ENCODE results near the gene ZNF578. TPM values are rescaled to one million over a fixed set of nuclear protein-coding genes. Genes with fewer than 3 reads are reported as not detected.

ZNF578 gene
- total and polyA plus RNA-seq, 2 donors (not counting 1 experiment from before 2014, with no cell fraction given) = 0.81 to 3.7 TPM

- Histone ChIP-seq H2AFZ (ENCODE audit: insufficient read depth, low read depth, low read length, poor library complexity, severe bottlenecking) (no peak overlapping the region), H3K36me3 (replicated peaks in 1 of 2; ENCODE audit: control extremely low read depth in 1 of 2, control insufficient read depth in 1 of 2, extremely low read depth in 1 of 2, insufficient read depth in 2 of 2, low read length in 1 of 2) (no peaks in the 10 kb centered on the region), H3K9ac (ENCODE audit: low read length) (no peak overlapping the region), H3K9me3 (ENCODE audit: control extremely low read depth in 1 of 3, control insufficient read depth in 2 of 3, insufficient read depth in 1 of 3, low read length in 2 of 3) (peaks cover 18 to 93% (median 50%) of the 10 kb centered on the region in 3 donors), H3K4me3 (ENCODE audit: control extremely low read depth in 1 of 5, extremely low read depth in 1 of 5, insufficient read depth in 1 of 5, low read depth in 2 of 5, low read length in 4 of 5) (no peak overlapping the region), H3K79me2 (ENCODE audit: control insufficient read depth, insufficient read depth, low read length) (no peaks in the 10 kb centered on the region), H3K27me3 (replicated peaks in 1 of 4; ENCODE audit: control extremely low read depth in 1 of 4, control insufficient read depth in 3 of 4, insufficient read depth in 4 of 4, low read length in 3 of 4) (no peaks in the 10 kb centered on the region), H3K4me2 (replicated peaks; ENCODE audit: low read depth, low read length, poor library complexity, severe bottlenecking) (no peak overlapping the region), H4K20me1 (ENCODE audit: control insufficient read depth, insufficient read depth, low read length, poor library complexity, severe bottlenecking) (no peaks in the 10 kb centered on the region), H3K4me1 (ENCODE audit: control insufficient read depth in 2 of 2, insufficient read depth in 2 of 2, low read length in 2 of 2) (no peaks in the 10 kb centered on the region), H3K27ac (ENCODE audit: low read length in 2 of 2) (no peak overlapping the region)
- ChIA-PET CTCF (no interaction called here), POLR2A (no interaction called here)
- no peak overlapping the region for H3K4me3 Mint-ChIP-seq
- no peaks in the 10 kb centered on the region for H3K4me1 Mint-ChIP-seq
- H3K27ac Mint-ChIP-seq = no peak overlapping the region
- peaks cover 29% of the 10 kb centered on the region for H3K9me3 Mint-ChIP-seq (ENCODE audit: insufficient read depth)
- DNase-seq = no peak
- intact Hi-C loops (cut with micrococcal nuclease) = no loop called here
- no peaks in the 10 kb centered on the region for H3K27me3 Mint-ChIP-seq
- no peak for ATAC-seq (ENCODE audit: low read depth)
- TF ChIP-seq, protein P1, sequence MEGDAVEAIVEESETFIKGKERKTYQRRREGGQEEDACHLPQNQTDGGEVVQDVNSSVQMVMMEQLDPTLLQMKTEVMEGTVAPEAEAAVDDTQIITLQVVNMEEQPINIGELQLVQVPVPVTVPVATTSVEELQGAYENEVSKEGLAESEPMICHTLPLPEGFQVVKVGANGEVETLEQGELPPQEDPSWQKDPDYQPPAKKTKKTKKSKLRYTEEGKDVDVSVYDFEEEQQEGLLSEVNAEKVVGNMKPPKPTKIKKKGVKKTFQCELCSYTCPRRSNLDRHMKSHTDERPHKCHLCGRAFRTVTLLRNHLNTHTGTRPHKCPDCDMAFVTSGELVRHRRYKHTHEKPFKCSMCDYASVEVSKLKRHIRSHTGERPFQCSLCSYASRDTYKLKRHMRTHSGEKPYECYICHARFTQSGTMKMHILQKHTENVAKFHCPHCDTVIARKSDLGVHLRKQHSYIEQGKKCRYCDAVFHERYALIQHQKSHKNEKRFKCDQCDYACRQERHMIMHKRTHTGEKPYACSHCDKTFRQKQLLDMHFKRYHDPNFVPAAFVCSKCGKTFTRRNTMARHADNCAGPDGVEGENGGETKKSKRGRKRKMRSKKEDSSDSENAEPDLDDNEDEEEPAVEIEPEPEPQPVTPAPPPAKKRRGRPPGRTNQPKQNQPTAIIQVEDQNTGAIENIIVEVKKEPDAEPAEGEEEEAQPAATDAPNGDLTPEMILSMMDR (IDR thresholded peaks at IDR 0.05) = no peak
- no peak for TF ChIP-seq EZH2 (IDR thresholded peaks at IDR 0.05; ENCODE audit: borderline replicate concordance, insufficient read depth, low read depth, low read length, poor library complexity, severe bottlenecking)
- WGBS (ENCODE audit: insufficient coverage) = no CpG with 5 or more reads among the region's 3 CpGs
These were observed 20.4 kb downstream of the ZNF578 start for GRCh38 chr19:52473655-52474350.

DNA sequence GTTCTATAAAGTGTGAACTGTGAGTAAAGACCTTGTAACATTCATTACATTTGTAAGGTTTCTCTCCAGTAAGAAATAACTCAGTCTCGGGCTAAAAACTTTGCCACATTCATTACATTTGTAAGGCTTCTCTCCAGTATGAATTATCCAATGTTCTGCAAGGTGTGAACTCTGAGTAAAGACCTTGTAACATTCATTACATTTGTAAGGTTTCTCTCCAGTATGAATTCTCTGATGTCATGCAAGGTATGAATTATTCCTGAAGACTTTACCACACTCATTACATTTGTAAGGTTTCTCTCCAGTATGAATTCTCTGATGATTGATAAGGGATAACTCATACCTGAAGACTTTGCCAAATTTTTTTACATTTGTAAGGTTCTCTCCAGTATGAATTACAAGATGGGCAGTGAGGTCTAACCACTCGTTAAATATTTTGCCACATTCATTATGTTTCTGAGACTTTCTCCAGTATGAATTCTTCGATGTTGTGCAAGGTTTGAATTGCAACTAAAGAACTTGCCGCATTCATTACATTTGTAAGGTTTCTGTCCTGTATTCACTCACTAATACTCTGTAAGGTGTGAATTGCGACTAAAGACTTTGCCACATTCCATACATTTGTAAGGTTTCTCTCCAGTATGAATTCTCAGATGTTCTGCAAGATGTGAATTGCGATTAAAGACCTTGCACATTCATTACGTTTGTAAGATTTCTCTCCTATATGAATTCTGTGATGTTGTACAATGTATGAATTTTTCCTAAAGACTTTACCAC, 21.2 kb downstream of the ZNF578 start:
- intact Hi-C loops (cut with micrococcal nuclease) = no loop called here
- Histone ChIP-seq H3K27me3 (replicated peaks in 1 of 4; ENCODE audit: control extremely low read depth in 1 of 4, control insufficient read depth in 3 of 4, insufficient read depth in 4 of 4, low read length in 3 of 4) (no peaks in the 10 kb centered on the region), H3K4me2 (replicated peaks; ENCODE audit: low read depth, low read length, poor library complexity, severe bottlenecking) (no peak overlapping the region), H3K9me3 (ENCODE audit: control extremely low read depth in 1 of 3, control insufficient read depth in 2 of 3, insufficient read depth in 1 of 3, low read length in 2 of 3) (peaks cover 20 to 95% (median 51%) of the 10 kb centered on the region in 3 donors), H3K79me2 (ENCODE audit: control insufficient read depth, insufficient read depth, low read length) (no peaks in the 10 kb centered on the region), H3K4me3 (ENCODE audit: control extremely low read depth in 1 of 5, extremely low read depth in 1 of 5, insufficient read depth in 1 of 5, low read depth in 2 of 5, low read length in 4 of 5) (no peak overlapping the region), H2AFZ (ENCODE audit: insufficient read depth, low read depth, low read length, poor library complexity, severe bottlenecking) (no peak overlapping the region), H4K20me1 (ENCODE audit: control insufficient read depth, insufficient read depth, low read length, poor library complexity, severe bottlenecking) (no peaks in the 10 kb centered on the region), H3K9ac (ENCODE audit: low read length) (no peak overlapping the region), H3K4me1 (ENCODE audit: control insufficient read depth in 2 of 2, insufficient read depth in 2 of 2, low read length in 2 of 2) (no peaks in the 10 kb centered on the region), H3K36me3 (replicated peaks in 1 of 2; ENCODE audit: control extremely low read depth in 1 of 2, control insufficient read depth in 1 of 2, extremely low read depth in 1 of 2, insufficient read depth in 2 of 2, low read length in 1 of 2) (no peaks in the 10 kb centered on the region), H3K27ac (ENCODE audit: low read length in 2 of 2) (no peak overlapping the region)
- CTCF ChIA-PET = no interaction called here
- TF ChIP-seq, protein P1 (IDR thresholded peaks at IDR 0.05) = no peak
- TF ChIP-seq EZH2 (IDR thresholded peaks at IDR 0.05; ENCODE audit: borderline replicate concordance, insufficient read depth, low read depth, low read length, poor library complexity, severe bottlenecking) = no peak
- Mint-ChIP-seq H3K27me3 (no peaks in the 10 kb centered on the region), H3K4me1 (no peaks in the 10 kb centered on the region), H3K27ac (no peak overlapping the region), H3K4me3 (no peak overlapping the region), H3K9me3 (ENCODE audit: insufficient read depth) (peaks cover 28% of the 10 kb centered on the region)
- WGBS (ENCODE audit: insufficient coverage) = 100% methylated on average over 1 of the region's 7 CpGs
- ATAC-seq (ENCODE audit: low read depth) (no peak), DNase-seq (no peak)
- POLR2A ChIA-PET = no interaction called here

All from B cell (primary cell).